GM10266 (cell line): Measurements from ENCODE around the gene RPL6.

Experiments used
- DNase-seq: peaks from one replicate; pipeline ENCODE4 v3.0.0; 2012; ENCODE audit errors: extremely low spot score
- CTCF ChIP-seq: IDR thresholded peaks from 2 replicates; pipeline ENCODE4 v1.5.1; 2012; ENCODE audit warnings: mild to moderate bottlenecking, low read depth; ENCODE audit not compliant: control insufficient read depth, insufficient read depth; ENCODE audit errors: missing control alignments

Gene RPL6

GRCh38 chr12:112382866-112383265, 26.5 kb downstream of the RPL6 start:
- no peak for TF ChIP-seq CTCF
- DNase-seq = no peak

GRCh38 chr12:112381883-112382796, 27.3 kb downstream of the RPL6 start, which contains the start of gene HECTD4:
TSS of gene HECTD4 (minus strand) at chr12:112382431. CDS start at chr12:112382128, 303 bp downstream.
- no peak for TF ChIP-seq CTCF
- DNase-seq = peak; percentile 98

DNA sequence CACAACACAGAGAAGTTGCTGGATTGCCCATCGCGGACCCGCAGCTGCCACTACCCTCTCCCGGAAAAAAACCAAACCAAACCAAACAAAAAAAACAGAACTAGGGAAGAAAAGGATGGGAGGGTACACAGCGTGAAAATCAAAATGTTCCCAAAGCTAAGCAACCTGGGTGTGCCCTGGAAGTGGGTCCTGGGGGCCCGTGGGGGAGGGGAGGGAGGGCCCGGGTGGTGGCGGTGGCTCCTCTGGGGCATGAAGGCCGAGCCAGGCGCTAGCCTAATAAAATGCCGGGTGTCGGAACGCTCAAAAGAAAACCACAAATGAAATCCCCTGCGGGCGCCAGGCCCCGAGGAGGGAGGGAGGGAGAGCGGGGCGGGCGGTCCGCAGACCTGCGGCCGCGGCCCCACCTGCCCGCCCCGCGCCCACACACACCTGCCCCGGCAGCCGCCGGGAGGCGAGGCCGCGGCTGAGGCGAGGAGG, 28.0 kb downstream of the RPL6 start:
- no peak for TF ChIP-seq CTCF
- no peak for DNase-seq

DNA sequence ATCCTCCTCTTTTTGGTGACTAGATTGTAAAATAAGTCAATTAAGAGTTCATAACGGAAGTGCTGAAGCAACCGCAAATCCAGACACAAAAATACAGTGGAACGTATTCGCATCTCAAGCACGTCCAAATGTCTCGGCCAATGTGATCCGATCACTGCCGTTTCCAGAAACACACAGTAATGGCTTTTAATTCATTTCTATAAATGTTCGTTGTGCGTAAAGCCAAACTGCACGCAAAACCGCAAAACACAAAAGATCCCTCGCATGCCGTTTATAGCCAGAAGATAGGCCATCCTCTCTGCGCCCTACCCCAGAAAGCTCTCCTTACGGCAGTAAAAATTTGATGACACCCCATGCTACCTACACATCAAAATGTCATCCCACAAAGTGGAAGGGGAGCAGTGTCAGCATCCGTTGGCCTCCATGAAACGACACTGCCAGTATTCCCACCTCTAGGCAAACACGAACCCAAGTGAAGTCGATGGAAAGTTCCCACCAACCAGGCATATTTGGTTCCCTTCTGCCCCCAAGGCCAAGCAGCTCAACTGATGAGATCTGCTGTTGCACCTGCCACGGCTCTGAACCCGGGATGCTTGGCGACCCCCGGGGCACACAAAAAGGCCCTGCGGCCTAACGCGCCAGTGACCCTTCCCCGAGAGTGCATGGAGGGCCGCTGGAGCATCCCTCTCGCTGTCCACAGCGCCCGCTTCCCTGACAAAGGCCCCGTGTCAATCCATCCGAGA, 28.6 kb downstream of the RPL6 start:
- peak; percentile 24 for DNase-seq
- no peak for TF ChIP-seq CTCF

GRCh38 chr12:112375105-112375504, 34.3 kb downstream of the RPL6 start:
- TF ChIP-seq CTCF = no peak
- DNase-seq = no peak

DNA sequence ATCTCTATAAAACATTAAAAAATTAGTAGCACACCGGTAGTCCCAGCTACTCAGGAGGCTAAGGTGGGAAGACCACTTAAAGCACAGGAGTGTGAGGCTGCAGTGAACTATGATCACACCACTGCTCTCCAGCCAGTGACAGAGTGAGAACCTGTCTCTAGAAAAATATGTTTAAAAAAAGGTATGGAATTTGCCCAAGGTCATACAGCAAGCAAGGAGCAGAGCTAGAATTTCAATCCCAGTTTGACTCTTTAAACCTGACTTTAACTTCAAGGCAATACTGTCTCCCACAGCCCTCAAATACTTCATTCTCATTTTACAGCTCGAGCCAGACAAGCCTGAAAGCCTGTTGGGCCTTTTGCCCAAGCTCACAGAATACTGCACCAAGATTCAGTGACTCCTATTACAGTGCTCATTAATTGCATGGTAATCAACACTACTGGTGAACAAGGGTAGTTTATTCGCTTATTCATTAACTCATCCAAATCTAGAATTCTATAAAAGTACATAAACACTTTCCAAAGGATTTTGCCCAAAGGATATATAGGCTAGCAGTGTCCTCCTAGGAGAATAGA, 35.2 kb downstream of the RPL6 start:
- no peak for TF ChIP-seq CTCF
- DNase-seq = no peak
